Measurements from ENCODE around the gene PBX1. TPM values are rescaled to one million over a fixed set of nuclear protein-coding genes. Genes with fewer than 3 reads are reported as not detected.

Gene PBX1
- total and polyA plus RNA-seq, 2 donors (not counting 3 experiments of a cell fraction or from before 2014, with no cell fraction given): 10.7 to 24.1 TPM

- Histone ChIP-seq H3K79me2 (ENCODE audit: control insufficient read depth, insufficient read depth, low read length) (no peaks in the 10 kb centered on the region), H3K4me3 (replicated peaks in 1 of 3; ENCODE audit: insufficient read depth in 1 of 3, low read depth in 1 of 3, low read length in 3 of 3) (no peak overlapping the region), H4K20me1 (replicated peaks; ENCODE audit: control insufficient read depth, extremely low read depth, insufficient read depth, low read length) (no peaks in the 10 kb centered on the region), H3K27ac (ENCODE audit: insufficient read depth, low read depth, low read length) (no peak overlapping the region), H3K9ac (replicated peaks; ENCODE audit: extremely low read depth, insufficient read depth, low read length) (no peak overlapping the region), H3K27me3 (ENCODE audit: control insufficient read depth in 2 of 2, insufficient read depth in 2 of 2, low read length in 2 of 2) (no peaks in the 10 kb centered on the region), H3K9me1 (replicated peaks; ENCODE audit: control insufficient read depth, extremely low read depth, insufficient read depth, low read length) (no peaks in the 10 kb centered on the region), H3K4me1 (ENCODE audit: control insufficient read depth, extremely low read depth, insufficient read depth, low read length) (no peaks in the 10 kb centered on the region), H3K9me3 (replicated peaks; ENCODE audit: control insufficient read depth, insufficient read depth, low read length) (no peaks in the 10 kb centered on the region), H2AFZ (ENCODE audit: low read depth, low read length) (no peak overlapping the region), H3K36me3 (ENCODE audit: control insufficient read depth in 2 of 2, extremely low read depth in 1 of 2, insufficient read depth in 2 of 2, low read length in 2 of 2) (no peaks in the 10 kb centered on the region), H3K4me2 (ENCODE audit: insufficient read depth, low read length) (no peak overlapping the region)
- CTCF ChIA-PET: no interaction called here
- intact Hi-C loops (cut with micrococcal nuclease) (no loop called here), dilution Hi-C loops (cut with MboI; ENCODE audit: extremely low pct_ligation_motif_present, low sequenced_read_pairs) (no loop called here)
- FAIRE-seq (no peak), DNase-seq (ENCODE audit: low read depth, low spot score) (no peak)
- POLR2A ChIA-PET: no interaction called here
- no peak for TF ChIP-seq POLR2A (IDR thresholded peaks at IDR 0.05; ENCODE audit: low read depth, low read length)
- TF ChIP-seq MYC (IDR thresholded peaks at IDR 0.05; ENCODE audit: low read depth, low read length): no peak
- no peak for TF ChIP-seq CTCF (IDR thresholded peaks at IDR 0.05; ENCODE audit: extremely low read depth in 1 of 2, insufficient read depth in 1 of 2, low read depth in 1 of 2, low read length in 2 of 2)
- no peak for TF ChIP-seq FOS (IDR thresholded peaks at IDR 0.05; ENCODE audit: borderline replicate concordance, insufficient read depth, low read length)
- TF ChIP-seq EZH2 (IDR thresholded peaks at IDR 0.05; ENCODE audit: borderline replicate concordance, low read depth, low read length, severe bottlenecking): no peak
- no peak for TF ChIP-seq GATA2 (IDR thresholded peaks at IDR 0.05; ENCODE audit: insufficient read depth, insufficient read length, low read depth, low read length)
- TF ChIP-seq JUN (IDR thresholded peaks at IDR 0.05; ENCODE audit: borderline replicate concordance, insufficient read depth, insufficient read length, low read depth): no peak
- no peak for TF ChIP-seq POLR2AphosphoS5 (IDR thresholded peaks at IDR 0.05; ENCODE audit: insufficient read depth, low read depth, low read length)
- TF ChIP-seq MAX (IDR thresholded peaks at IDR 0.05; ENCODE audit: insufficient read depth, insufficient read length): no peak
- BruUV-seq (replicated peaks): no TSS peak
These were observed 308.6 kb downstream of the PBX1 start for GRCh38 chr1:164867590-164867989.
